H1 (cell line): ENCODE results near the gene SLC5A2. TPM values are rescaled to one million over a fixed set of nuclear protein-coding genes. Genes with fewer than 3 reads are reported as not detected.

Source experiments
- CTCF ChIA-PET: fragments of 300-600 bp; sonication (Branson Sonifier 250); formaldehyde crosslinking; loops from one replicate; lab custom pipeline; 2021; ENCODE audit not compliant: partially characterized antibody; lab: Charles Lee
- POLR2A ChIA-PET: fragments of 300-600 bp; sonication (Branson Sonifier 250); formaldehyde crosslinking; loops from one replicate; lab custom pipeline; 2021; ENCODE audit warnings: inconsistent platforms; ENCODE audit not compliant: partially characterized antibody; lab: Charles Lee
- DNase-seq, 2 experiments: peaks; one replicate each; pipeline versions ENCODE4 v3.0.0 to v3.0.0-alpha.2; 2010 to 2022; ENCODE audit warnings: low spot score in 2 of 2, low read depth in 1 of 2, mixed read lengths in 1 of 2
- FAIRE-seq: peaks from 2 replicates; lab custom pipeline; 2011; peaks lifted over from hg19 to GRCh38; lab: Jason Lieb, UNC
- H2AFZ ChIP-seq: 2 replicates; pipeline ENCODE4 v1.8.1; 2012; ENCODE audit warnings: low read length, inconsistent platforms
- H2AK5ac ChIP-seq: 2 replicates; pipeline ENCODE4 v1.6.1; 2013; ENCODE audit warnings: low read depth, low read length
- H2BK120ac ChIP-seq: replicated peaks from 2 replicates; pipeline ENCODE3; 2013; ENCODE audit warnings: low read depth, low read length, inconsistent platforms
- H2BK12ac ChIP-seq: 2 replicates; pipeline ENCODE4 v1.6.1; 2013; ENCODE audit warnings: low read depth, low read length
- H2BK15ac ChIP-seq: 2 replicates; pipeline ENCODE4 v1.6.1; 2013; ENCODE audit warnings: low read length
- H2BK20ac ChIP-seq: 2 replicates; pipeline ENCODE4 v1.6.1; 2013; ENCODE audit warnings: low read length
- H2BK5ac ChIP-seq: 2 replicates; pipeline ENCODE4 v1.6.1; 2013; ENCODE audit warnings: low read depth, low read length
- H3K14ac ChIP-seq: 2 replicates; pipeline ENCODE4 v1.6.1; 2013; ENCODE audit warnings: inconsistent platforms; ENCODE audit not compliant: insufficient read length
- H3K18ac ChIP-seq: 2 replicates; pipeline ENCODE4 v1.6.1; 2013; ENCODE audit warnings: low read length; ENCODE audit errors: extremely low read depth
- H3K23ac ChIP-seq: 2 replicates; pipeline ENCODE4 v1.6.1; 2013; ENCODE audit warnings: inconsistent platforms; ENCODE audit not compliant: insufficient read length
- H3K23me2 ChIP-seq: 2 replicates; pipeline ENCODE4 v1.6.1; 2013; ENCODE audit warnings: low read depth, low read length
- H3K27ac ChIP-seq: 2 replicates; pipeline ENCODE4 v1.6.1; 2011; ENCODE audit warnings: low read depth, low read length, inconsistent platforms
- H3K27me3 ChIP-seq, 4 experiments: replicated peaks in 1 of 4; 1 replicate in 1 of 4; 2 replicates in 3 of 4; pipeline versions ENCODE4 v1.6.1 to v1.8.1; 2011 to 2013; ENCODE audit warnings: low read length in 3 of 4, mild to moderate bottlenecking in 3 of 4, inconsistent platforms in 2 of 4, mixed read lengths in 2 of 4, moderate library complexity in 1 of 4; ENCODE audit not compliant: control insufficient read depth in 3 of 4, insufficient read depth in 3 of 4; ENCODE audit errors: extremely low read depth in 1 of 4
- H3K36me3 ChIP-seq, 4 experiments: 2 replicates each; pipeline versions ENCODE4 v1.6.1 to v1.8.1; 2011 to 2013; ENCODE audit warnings: mild to moderate bottlenecking in 4 of 4, low read length in 3 of 4, moderate library complexity in 2 of 4, control low read depth in 1 of 4, inconsistent platforms in 1 of 4; ENCODE audit not compliant: insufficient read depth in 4 of 4, control insufficient read depth in 2 of 4
- H3K4ac ChIP-seq: replicated peaks from 2 replicates; pipeline ENCODE3; 2013; ENCODE audit warnings: low read length, low read depth, mixed read lengths, inconsistent platforms; ENCODE audit not compliant: insufficient read length
- H3K4me1 ChIP-seq, 4 experiments: replicated peaks in 1 of 4; 1 replicate in 1 of 4; 2 replicates in 3 of 4; pipeline versions ENCODE4 v1.6.1 to v1.8.1; 2011 to 2013; ENCODE audit warnings: low read length in 3 of 4, inconsistent platforms in 2 of 4, mixed read lengths in 1 of 4; ENCODE audit not compliant: insufficient read depth in 4 of 4, control insufficient read depth in 3 of 4
- H3K4me2 ChIP-seq, 2 experiments: 2 replicates each; pipeline versions ENCODE4 v1.6.1 to v1.8.1; 2011 to 2013; ENCODE audit warnings: low read depth in 2 of 2, low read length in 2 of 2, control low read depth in 1 of 2, inconsistent platforms in 1 of 2, mild to moderate bottlenecking in 1 of 2; ENCODE audit not compliant: insufficient read depth in 1 of 2
- H3K4me3 ChIP-seq, 4 experiments: fragments of 200-600, 300-600 bp in 1 of 4; sonication (generic), shearing (Covaris generic), sonication (Bioruptor Twin) in 1 of 4; 2 replicates each; pipeline versions ENCODE4 v1.5.1 to v1.8.1; 2011 to 2016; ENCODE audit warnings: low read length in 4 of 4, low read depth in 3 of 4, control low read depth in 2 of 4, inconsistent platforms in 2 of 4, mild to moderate bottlenecking in 2 of 4, mixed read lengths in 1 of 4, moderate library complexity in 1 of 4; ENCODE audit not compliant: insufficient read depth in 2 of 4; ENCODE audit errors: extremely low read depth in 1 of 4
- H3K56ac ChIP-seq: replicated peaks from 2 replicates; pipeline ENCODE3; 2013; ENCODE audit warnings: low read depth, mild to moderate bottlenecking, mixed read lengths, low read length, inconsistent platforms; ENCODE audit not compliant: insufficient read length
- H3K79me1 ChIP-seq: 2 replicates; pipeline ENCODE4 v1.6.1; 2013; ENCODE audit warnings: low read depth, low read length, control low read depth
- H3K79me2 ChIP-seq, 2 experiments: 2 replicates each; pipeline versions ENCODE4 v1.6.1 to v1.8.1; 2012 to 2013; ENCODE audit warnings: low read length in 2 of 2, mild to moderate bottlenecking in 2 of 2, inconsistent platforms in 1 of 2; ENCODE audit not compliant: insufficient read depth in 2 of 2, control insufficient read depth in 1 of 2
- H3K9ac ChIP-seq, 4 experiments: replicated peaks in 1 of 4; 1 replicate in 1 of 4; 2 replicates in 3 of 4; pipeline versions ENCODE4 v1.6.1 to v1.8.1; 2011 to 2013; ENCODE audit warnings: low read depth in 3 of 4, low read length in 3 of 4, control low read depth in 2 of 4, mild to moderate bottlenecking in 2 of 4, moderate library complexity in 2 of 4, inconsistent platforms in 1 of 4; ENCODE audit errors: extremely low read depth in 1 of 4
- H3K9me3 ChIP-seq, 2 experiments: 2 replicates each; pipeline versions ENCODE4 v1.6.1 to v1.8.1; 2012 to 2013; ENCODE audit warnings: mild to moderate bottlenecking in 2 of 2, moderate library complexity in 2 of 2, control low read depth in 1 of 2, inconsistent platforms in 1 of 2, low read depth in 1 of 2, low read length in 1 of 2, mixed read lengths in 1 of 2; ENCODE audit not compliant: insufficient read depth in 2 of 2
- H4K20me1 ChIP-seq, 2 experiments: replicated peaks in 1 of 2; 2 replicates each; pipeline versions ENCODE3 to v1.8.1; 2011 to 2013; ENCODE audit warnings: inconsistent platforms in 2 of 2, low read length in 2 of 2, mild to moderate bottlenecking in 1 of 2; ENCODE audit not compliant: insufficient read depth in 2 of 2, control insufficient read depth in 1 of 2
- H4K5ac ChIP-seq: 2 replicates; pipeline ENCODE4 v1.6.1; 2013; ENCODE audit warnings: low read length, low read depth, mixed read lengths, inconsistent platforms; ENCODE audit not compliant: insufficient read length
- H4K8ac ChIP-seq: 2 replicates; pipeline ENCODE4 v1.8.0; 2013; ENCODE audit warnings: mild to moderate bottlenecking, moderate library complexity, low read length, inconsistent platforms; ENCODE audit not compliant: insufficient read depth; ENCODE audit errors: extremely low read depth
- H4K91ac ChIP-seq: replicated peaks from 2 replicates; pipeline ENCODE3; 2013; ENCODE audit warnings: low read length, mixed read lengths, inconsistent platforms; ENCODE audit not compliant: insufficient read length
- MAFK ChIP-seq: IDR thresholded peaks from 2 replicates; pipeline ENCODE4 v1.6.1; 2012; ENCODE audit warnings: low read depth, mild to moderate bottlenecking, improper control_type of control experiment, low read length
- USF2 ChIP-seq: IDR thresholded peaks from 2 replicates; pipeline ENCODE4 v1.6.1; 2011; ENCODE audit warnings: low read length, improper control_type of control experiment
- WGBS, 2 experiments: shearing (Covaris generic) in 1 of 2; methylation state at CpG; one replicate each; pipeline versions ENCODE4 v1.1.6 to v1.1.7; 2013 to 2015; ENCODE audit warnings: low lambda C conversion rate in 2 of 2, mixed read lengths in 2 of 2, inconsistent platforms in 1 of 2, low coverage in 1 of 2, missing lambda C conversion rate in 1 of 2; ENCODE audit not compliant: insufficient replicate concordance in 2 of 2, insufficient coverage in 1 of 2, insufficient read length in 1 of 2; ENCODE audit errors: extremely low coverage in 1 of 2, missing lambda C conversion rate in 1 of 2; 5-methylcytosine and 5-hydroxymethylcytosine counted together
- polyA plus RNA-seq, 7 experiments: library from polyadenylated mRNA; depleted of rRNA in 3 of 7; stranded (reverse) in 5 of 7; unstranded in 2 of 7; fragments of >200 nt in 5 of 7; fragments of 200-250 nt in 2 of 7; gene quantifications; 1 replicate in 5 of 7; 2 replicates in 1 of 7; 4 replicates in 1 of 7; pipeline versions ENCODE4 v1.2.1 to v1.2.3, GENCODE V29; 2011 to 2013; ENCODE audit warnings: missing spikeins in 2 of 7, mixed read lengths in 2 of 7
- total RNA-seq: library from RNA; stranded (reverse); fragmentation: NEBNext Ultra II Directional; extraction: Animal tissue kit (Norgen Biotek cat#: 25700); gene quantifications from 2 replicates; pipeline ENCODE4 v1.2.1, GENCODE V29; 2021

The SLC5A2 gene
- total and polyA plus RNA-seq, 2 of the 8 experiments (the other 6 are each of a cell fraction or from before 2014, with no cell fraction given) = 0.56 to 4.4 TPM

- WGBS, 2 experiments = 90% methylated on average over 18 of the region's 18 CpGs; no CpG with 5 or more reads in 1 of the 2 experiments
- TF ChIP-seq MAFK (no peak), USF2 (no peak)
- no peaks in the 10 kb centered on the region for H3K79me2 ChIP-seq
- no peak overlapping the region for H3K27ac ChIP-seq
- CTCF ChIA-PET = interaction anchor here (0.7 to 1.6 kb wide), 3 partner anchors 8 to 43 kb away, joined by 3 to 4 read pairs (median 4); no protein-coding TSS in a partner anchor
- H2BK12ac ChIP-seq = no peak overlapping the region
- no peak overlapping the region for H3K23ac ChIP-seq
- no peak overlapping the region for H2BK20ac ChIP-seq
- no peak overlapping the region for H3K14ac ChIP-seq
- no peak overlapping the region for H2AK5ac ChIP-seq
- POLR2A ChIA-PET = interaction anchor here (0.6 to 2.6 kb wide), 4 partner anchors 10 to 36 kb away, joined by 3 to 8 read pairs (median 3); partner anchors contain the start of gene RUSF1
- H3K4me1 ChIP-seq = no peaks in the 10 kb centered on the region; a peak in 3 of 7 replicates
- H3K18ac ChIP-seq = no peak overlapping the region
- no peak overlapping the region for H2BK5ac ChIP-seq
- peaks cover under 1% of the 10 kb centered on the region; the same call in 1 of the 2 replicates for H3K23me2 ChIP-seq
- H3K4me3 ChIP-seq = no peak overlapping the region
- H3K79me1 ChIP-seq = no peaks in the 10 kb centered on the region
- DNase-seq (no peak), FAIRE-seq (no peak)
- H3K9me3 ChIP-seq = no peaks in the 10 kb centered on the region
- H4K20me1 ChIP-seq = peaks cover 0 to 9% of the 10 kb centered on the region in 2 experiments
- H3K9ac ChIP-seq = no peak overlapping the region
- H3K27me3 ChIP-seq = peaks cover 6 to 15% (median 11%) of the 10 kb centered on the region in 4 experiments; a peak in 6 of 7 replicates
- H2BK120ac ChIP-seq = no peak overlapping the region
- no peak overlapping the region for H3K56ac ChIP-seq
- no peak overlapping the region for H2BK15ac ChIP-seq
- no peak overlapping the region for H3K4ac ChIP-seq
- H4K91ac ChIP-seq = no peak overlapping the region
- no peak overlapping the region for H2AFZ ChIP-seq
- H4K8ac ChIP-seq = no peak overlapping the region
- no peak overlapping the region for H4K5ac ChIP-seq
- no peak overlapping the region for H3K4me2 ChIP-seq
- peaks cover 0 to 6% (median under 1%) of the 10 kb centered on the region in 4 experiments; a peak in 2 of 8 replicates for H3K36me3 ChIP-seq
Measured at GRCh38 chr16:31493506-31494125, 10.7 kb downstream of the SLC5A2 start.
